Tibial artery (tissue), 4 donors: ENCODE measurements around the gene KCNMA1.

ENCODE experiments used
- DNase-seq, 2 donors: peaks; one replicate each; pipeline ENCODE4 v3.0.0-alpha.2; 2019
- H3K27ac ChIP-seq, 2 donors: fragments of 200-600 bp; sonication (generic) in 1 of 2; 1 replicate in 1 of 2; 2 replicates in 1 of 2; pipeline ENCODE4 v1.5.1; 2018 to 2019; ENCODE audit warnings: mild to moderate bottlenecking in 1 of 2
- H3K27me3 ChIP-seq, 2 donors: fragments of 200-600 bp; sonication (generic) in 1 of 2; one replicate each; pipeline versions ENCODE4 v1.5.1 to v1.6.0; 2016 to 2019
- H3K36me3 ChIP-seq, 3 donors: fragments of 200-600 bp; sonication (generic) in 2 of 3; one replicate each; pipeline ENCODE4 v1.5.1; 2016 to 2019; ENCODE audit warnings: mild to moderate bottlenecking in 2 of 3
- H3K4me1 ChIP-seq, 4 donors: fragments of 200-600 bp; sonication (generic) in 2 of 4; 1 replicate in 3 of 4; 2 replicates in 1 of 4; pipeline ENCODE4 v1.5.1; 2016 to 2019
- H3K4me3 ChIP-seq, 2 donors: fragments of 200-600 bp; sonication (generic) in 1 of 2; 1 replicate in 1 of 2; 2 replicates in 1 of 2; pipeline ENCODE4 v1.5.1; 2018 to 2019; ENCODE audit warnings: mild to moderate bottlenecking in 2 of 2
- H3K9me3 ChIP-seq, 3 donors: fragments of 200-600 bp; sonication (generic) in 1 of 3; one replicate each; pipeline ENCODE4 v1.5.1; 2016 to 2019
- CTCF ChIP-seq, 2 experiments: fragments of 200-600 bp in 1 of 2; fragments of 450-650 bp in 1 of 2; IDR thresholded peaks; one replicate each; pipeline ENCODE4 v1.5.1; 2017 to 2019; ENCODE audit warnings: antibody characterized with exemption in 2 of 2, mild to moderate bottlenecking in 1 of 2, moderate library complexity in 1 of 2
- intact Hi-C: fragments of 100-400 bp; cut with DNase I; formaldehyde crosslinking; loops from one replicate; pipeline ENCODE4 v1.15.0; 2023; ENCODE audit warnings: low total_unique reads

The KCNMA1 gene

GRCh38 chr10:77608281-77608680, 29.3 kb downstream of the KCNMA1 start:
- TF ChIP-seq CTCF (IDR thresholded peaks at IDR 0.05): no peak
- Histone ChIP-seq H3K27me3 (no peaks in the 10 kb centered on the region), H3K27ac (no peak overlapping the region), H3K9me3 (no peaks in the 10 kb centered on the region), H3K36me3 (no peaks in the 10 kb centered on the region), H3K4me1 (peaks cover 5 to 93% (median 51%) of the 10 kb centered on the region in 4 donors), H3K4me3 (no peak overlapping the region)
- no peak for DNase-seq
- intact Hi-C loops: no loop called here

GRCh38 chr10:77606751-77607150, 30.9 kb downstream of the KCNMA1 start:
- Histone ChIP-seq H3K36me3 (no peaks in the 10 kb centered on the region), H3K27me3 (no peaks in the 10 kb centered on the region), H3K4me1 (peaks cover 5 to 94% (median 48%) of the 10 kb centered on the region in 4 donors), H3K4me3 (no peak overlapping the region), H3K27ac (no peak overlapping the region), H3K9me3 (no peaks in the 10 kb centered on the region)
- intact Hi-C loops: no loop called here
- no peak for TF ChIP-seq CTCF (IDR thresholded peaks at IDR 0.05)
- DNase-seq: no peak

DNA sequence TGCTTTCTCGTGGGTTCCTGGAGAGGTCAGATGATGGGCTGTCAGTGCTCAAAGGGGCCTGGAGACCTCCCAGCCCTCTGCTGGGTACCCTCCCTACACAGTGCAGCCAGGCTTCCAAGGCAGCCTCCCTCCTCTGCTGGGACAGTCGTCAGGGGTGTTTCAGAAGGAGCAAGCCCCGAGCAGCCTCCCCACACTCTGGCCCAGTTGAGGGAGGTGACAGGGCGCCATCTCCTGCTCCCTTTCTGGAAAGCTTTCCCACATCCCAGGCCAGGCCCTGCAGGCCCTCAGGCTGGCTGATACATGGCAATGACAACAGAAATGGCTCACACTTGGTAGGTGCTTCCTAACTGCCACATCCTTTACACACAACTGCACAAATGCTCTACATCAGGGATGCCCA, 32.1 kb downstream of the KCNMA1 start:
- no peaks in the 10 kb centered on the region for H3K36me3 ChIP-seq
- no peak for TF ChIP-seq CTCF (IDR thresholded peaks at IDR 0.05)
- intact Hi-C loops: no loop called here
- no peak for DNase-seq
- no peaks in the 10 kb centered on the region for H3K27me3 ChIP-seq
- H3K4me1 ChIP-seq: peaks cover 5 to 94% (median 48%) of the 10 kb centered on the region in 4 donors
- no peaks in the 10 kb centered on the region for H3K9me3 ChIP-seq
- no peak overlapping the region for H3K27ac ChIP-seq
- H3K4me3 ChIP-seq: no peak overlapping the region

- no peaks in the 10 kb centered on the region for H3K36me3 ChIP-seq
- no peaks in the 10 kb centered on the region for H3K9me3 ChIP-seq
- H3K4me3 ChIP-seq: no peak overlapping the region
- H3K4me1 ChIP-seq: peaks cover 5 to 93% (median 43%) of the 10 kb centered on the region in 4 donors
- intact Hi-C loops: no loop called here
- no peaks in the 10 kb centered on the region for H3K27me3 ChIP-seq
- no peak for TF ChIP-seq CTCF (IDR thresholded peaks at IDR 0.05)
- no peak overlapping the region for H3K27ac ChIP-seq
- no peak for DNase-seq
Observed at GRCh38 chr10:77604941-77605351, 32.7 kb downstream of the KCNMA1 start.

DNA sequence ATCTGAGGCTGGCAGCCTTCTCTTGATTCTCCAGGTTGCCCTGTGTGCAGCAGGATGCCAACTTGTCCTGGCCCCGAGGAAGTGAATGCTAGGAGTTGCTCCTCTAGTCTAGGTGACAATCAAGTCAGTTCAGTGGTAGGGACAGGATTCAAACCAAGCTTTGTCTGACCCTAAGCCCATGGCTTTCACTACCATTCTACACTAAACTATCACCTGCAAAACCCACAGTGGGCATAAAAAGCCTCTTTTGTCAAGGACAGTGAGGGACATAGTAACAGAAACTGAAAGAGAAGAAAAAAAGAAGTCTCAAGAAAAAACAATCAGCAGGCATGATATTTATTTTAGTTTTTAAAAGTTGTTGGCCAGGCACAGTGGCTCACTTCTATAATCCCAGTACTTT, 33.5 kb downstream of the KCNMA1 start:
- no peak overlapping the region for H3K4me3 ChIP-seq
- H3K27me3 ChIP-seq: no peaks in the 10 kb centered on the region
- H3K36me3 ChIP-seq: no peaks in the 10 kb centered on the region
- DNase-seq: no peak
- H3K9me3 ChIP-seq: no peaks in the 10 kb centered on the region
- intact Hi-C loops: no loop called here
- peak overlapping the region; percentile 35 to 55 for H3K27ac ChIP-seq
- H3K4me1 ChIP-seq: peaks cover 5 to 87% (median 38%) of the 10 kb centered on the region in 4 donors
- TF ChIP-seq CTCF (IDR thresholded peaks at IDR 0.05): no peak

DNA sequence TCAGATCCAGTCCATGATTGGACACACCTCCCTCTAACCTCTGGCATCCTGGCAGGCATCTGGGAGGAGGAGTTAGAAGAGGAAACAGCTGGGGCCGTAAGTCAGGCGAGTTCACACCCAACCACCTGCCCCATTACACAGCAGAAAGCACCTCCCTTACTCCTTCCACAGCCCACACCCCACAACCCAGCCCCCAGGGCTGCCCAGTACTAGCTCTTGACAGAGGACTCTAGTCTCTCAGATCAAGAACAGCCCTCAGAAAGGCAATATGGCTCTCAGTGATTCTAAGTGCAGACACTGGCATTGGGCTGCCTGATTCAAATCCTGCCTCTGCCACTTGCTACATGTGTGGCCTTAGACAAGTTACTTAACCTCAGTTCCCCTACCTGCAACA, 34.1 kb downstream of the KCNMA1 start:
- no peak overlapping the region for H3K4me3 ChIP-seq
- no peaks in the 10 kb centered on the region for H3K27me3 ChIP-seq
- intact Hi-C loops: no loop called here
- H3K4me1 ChIP-seq: peaks cover 5 to 87% (median 42%) of the 10 kb centered on the region in 4 donors
- no peaks in the 10 kb centered on the region for H3K36me3 ChIP-seq
- peak overlapping the region; percentile 35 to 55 for H3K27ac ChIP-seq
- H3K9me3 ChIP-seq: no peaks in the 10 kb centered on the region
- TF ChIP-seq CTCF (IDR thresholded peaks at IDR 0.05): no peak
- DNase-seq: no peak
